Activated CD4-positive, alpha-beta T cell treated with anti-CD3 and anti-CD28 coated beads, Interleukin-2, Interleukin-4, amounts not matched to agents 100 ng/mL and 50 ng/mL, durations not matched to agents 16 hours and 8 hours (primary cell): ENCODE measurements around the gene PHTF1.
A peak's percentile ranks its signal among the peaks of the same experiment; 100 is the strongest.
"Not testable (repeated sequence)": the region's sequence is repeated elsewhere in the genome, so short reads cannot be mapped to it uniquely, and the experiment has no call there.

Source experiments
- DNase-seq: peaks from one replicate; pipeline ENCODE4 v3.0.0-alpha.2; 2020; ENCODE audit warnings: low spot score

PHTF1 gene

DNA sequence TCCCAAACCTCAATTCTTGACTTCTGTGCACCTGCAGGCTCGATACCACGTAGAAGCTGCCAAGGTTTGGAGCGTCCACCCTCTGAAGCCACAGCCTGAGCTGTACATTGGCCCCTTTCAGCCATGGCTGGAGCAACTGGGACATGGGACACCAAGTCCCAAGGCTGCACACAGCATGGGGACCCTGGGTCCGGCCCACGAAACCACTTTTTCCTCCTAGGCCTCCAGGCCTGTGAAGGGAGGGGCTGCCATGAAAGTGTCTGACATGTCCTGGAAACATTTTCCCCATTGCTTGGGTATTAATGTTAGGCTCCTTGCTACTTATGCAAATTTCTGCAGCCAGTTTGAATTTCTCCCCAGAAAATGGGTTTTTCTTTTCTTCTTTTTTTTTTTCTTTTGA lies 40.7 kb downstream of the PHTF1 start:
- DNase-seq, result not testable (repeated sequence)

DNA sequence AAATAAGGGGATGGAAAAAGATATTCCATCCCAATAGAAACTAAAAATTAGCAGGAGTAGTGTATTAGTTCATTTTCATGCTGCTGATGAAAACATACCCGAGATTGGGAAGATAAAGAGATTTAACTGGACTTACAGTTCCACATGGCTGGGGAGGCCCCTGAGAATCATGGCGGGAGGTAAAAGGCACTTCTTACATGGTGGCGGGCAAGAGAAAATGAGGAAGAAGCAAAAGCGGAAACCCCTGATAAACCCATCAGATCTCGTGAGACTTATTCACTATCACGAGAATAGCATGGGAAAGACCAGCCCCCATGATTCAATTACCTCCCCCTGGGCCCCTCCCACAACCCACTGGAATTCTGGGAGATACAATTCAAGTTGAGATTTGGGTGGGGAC lies 41.8 kb downstream of the PHTF1 start:
- not testable (repeated sequence) for DNase-seq

DNA sequence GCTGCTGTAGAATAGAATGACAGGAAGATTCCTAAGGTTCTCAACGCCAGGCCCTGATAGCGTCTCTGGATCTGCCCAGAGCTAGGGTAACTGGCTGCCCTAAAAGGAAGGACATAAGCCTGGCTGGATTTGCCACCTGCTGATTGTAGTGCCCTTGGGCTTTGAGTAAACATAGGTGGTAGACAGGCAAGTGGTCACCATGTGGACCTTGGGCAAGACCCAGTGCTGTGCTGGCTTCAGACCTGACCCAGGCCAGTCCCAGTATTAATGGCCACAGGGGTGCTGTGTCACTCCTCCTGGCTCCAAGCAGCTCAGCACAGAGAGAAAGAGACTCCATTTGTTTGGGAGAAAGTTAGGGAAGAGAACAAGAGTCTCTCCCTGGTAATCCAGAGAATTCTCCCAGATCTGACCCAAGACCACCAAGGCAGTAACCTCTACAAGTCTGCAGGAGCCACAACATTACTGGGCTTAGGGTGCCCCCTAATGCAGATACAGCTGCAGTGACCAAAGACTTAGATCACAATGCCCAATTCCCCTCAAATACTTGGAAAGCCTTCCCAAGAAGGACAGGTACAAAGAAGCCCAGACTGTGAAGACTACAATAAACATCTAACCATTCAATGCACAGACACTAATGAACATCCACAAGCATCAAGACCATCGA lies 44.5 kb downstream of the PHTF1 start:
- no peak for DNase-seq

DNA sequence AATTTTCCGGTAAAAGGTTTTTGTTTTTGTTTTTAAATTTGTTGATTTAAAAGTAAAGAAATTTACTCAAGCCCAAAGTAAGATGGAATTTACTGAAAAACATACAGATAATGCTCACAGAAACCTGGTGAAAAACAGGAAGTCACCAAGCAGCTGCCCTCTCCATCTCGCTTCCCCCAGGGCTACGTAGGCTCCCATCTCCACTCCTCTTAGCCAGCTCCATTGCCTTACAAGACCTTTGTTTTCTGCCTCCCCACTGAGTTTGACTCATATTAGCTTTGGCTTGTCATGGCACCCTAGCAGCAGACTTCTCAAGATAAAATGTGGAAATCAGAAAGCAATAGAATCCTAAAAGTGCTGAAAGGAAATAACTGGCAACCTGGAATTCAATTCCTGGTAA lies 57.9 kb downstream of the PHTF1 start:
- no peak for DNase-seq

DNA sequence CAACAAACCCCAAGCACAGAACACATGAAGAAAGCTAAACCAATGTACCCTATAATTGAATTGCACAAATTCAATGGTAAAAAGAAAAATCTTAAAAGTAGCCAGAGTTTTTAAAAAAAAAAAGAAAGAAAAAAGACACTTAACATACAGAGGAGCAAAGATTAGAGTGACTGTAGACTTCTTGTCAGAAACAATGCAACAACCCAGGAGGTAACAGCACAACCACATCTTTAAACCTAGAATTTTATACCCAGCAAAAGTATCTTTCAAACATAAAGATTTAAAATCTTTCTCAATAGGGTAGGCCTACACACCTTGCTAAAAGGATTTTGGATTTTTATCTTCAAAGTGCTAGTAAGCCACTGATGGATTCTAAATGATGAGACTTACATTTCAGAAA lies 64.4 kb downstream of the PHTF1 start:
- no peak for DNase-seq

DNA sequence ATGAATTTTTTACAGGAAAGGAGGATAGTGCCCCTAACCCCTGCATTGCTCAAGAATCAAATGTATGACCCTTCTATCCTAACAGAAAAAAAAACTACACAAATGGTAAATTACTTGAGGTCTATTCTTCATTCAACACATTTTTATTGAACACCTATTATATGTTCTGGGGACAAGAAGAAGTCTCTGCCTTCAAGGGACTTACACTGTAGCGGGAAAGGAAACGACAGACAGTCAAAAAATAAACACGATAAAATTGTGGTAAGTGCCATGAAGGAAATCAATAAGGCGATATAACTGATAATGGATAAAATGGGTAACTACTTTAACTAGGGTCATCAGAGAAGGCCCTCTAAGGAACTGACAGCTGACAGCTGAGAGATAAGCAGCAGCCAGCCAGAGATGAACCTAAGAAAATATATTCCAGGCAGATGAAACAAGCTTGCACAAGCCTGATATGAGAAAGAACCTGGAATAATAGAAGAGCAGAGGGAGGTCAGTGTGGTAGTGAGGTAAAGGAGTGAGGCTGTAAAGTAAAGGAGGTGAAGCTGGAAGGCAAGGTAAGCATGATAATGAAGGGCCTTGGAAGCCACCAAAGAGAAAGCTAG lies 66.4 kb downstream of the PHTF1 start:
- DNase-seq, result no peak

DNA sequence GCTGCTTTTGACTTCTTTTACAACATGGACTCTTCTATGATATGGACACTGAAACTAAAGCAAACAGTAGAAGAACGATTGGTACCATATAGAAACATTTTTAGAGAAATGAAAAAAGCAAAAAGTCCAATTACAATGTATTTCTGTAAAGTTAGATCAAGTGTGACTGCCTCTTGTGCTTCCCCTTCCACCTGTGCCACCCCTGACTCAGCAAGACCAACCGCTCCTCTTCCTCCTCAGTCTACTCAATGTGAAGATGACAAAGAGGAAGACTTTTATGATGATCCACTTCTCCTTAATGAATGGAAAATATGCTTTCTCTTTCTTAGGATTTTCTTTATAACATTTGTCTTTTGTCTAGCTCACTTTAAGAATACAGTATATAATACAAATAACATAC lies 66.9 kb downstream of the PHTF1 start:
- no peak for DNase-seq

DNA sequence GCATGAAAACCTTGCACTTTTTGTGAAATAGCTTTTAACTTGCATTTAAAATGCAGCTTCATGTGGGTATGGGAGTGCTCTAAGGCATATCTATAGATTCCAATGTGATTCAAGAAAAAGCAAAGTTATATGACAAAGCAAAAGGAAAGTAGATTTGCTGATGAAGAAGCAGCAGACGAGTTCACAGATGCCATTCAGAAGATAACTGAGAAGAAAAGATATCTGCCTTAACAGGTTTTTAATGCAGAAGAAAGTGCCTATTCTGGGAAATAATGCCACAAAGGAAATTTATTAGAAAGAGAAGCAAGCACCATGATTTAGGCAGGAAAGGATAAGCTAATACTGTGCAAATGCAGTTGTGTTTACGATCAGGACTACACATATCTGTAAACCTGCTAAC lies 68.1 kb downstream of the PHTF1 start:
- no peak for DNase-seq

DNA sequence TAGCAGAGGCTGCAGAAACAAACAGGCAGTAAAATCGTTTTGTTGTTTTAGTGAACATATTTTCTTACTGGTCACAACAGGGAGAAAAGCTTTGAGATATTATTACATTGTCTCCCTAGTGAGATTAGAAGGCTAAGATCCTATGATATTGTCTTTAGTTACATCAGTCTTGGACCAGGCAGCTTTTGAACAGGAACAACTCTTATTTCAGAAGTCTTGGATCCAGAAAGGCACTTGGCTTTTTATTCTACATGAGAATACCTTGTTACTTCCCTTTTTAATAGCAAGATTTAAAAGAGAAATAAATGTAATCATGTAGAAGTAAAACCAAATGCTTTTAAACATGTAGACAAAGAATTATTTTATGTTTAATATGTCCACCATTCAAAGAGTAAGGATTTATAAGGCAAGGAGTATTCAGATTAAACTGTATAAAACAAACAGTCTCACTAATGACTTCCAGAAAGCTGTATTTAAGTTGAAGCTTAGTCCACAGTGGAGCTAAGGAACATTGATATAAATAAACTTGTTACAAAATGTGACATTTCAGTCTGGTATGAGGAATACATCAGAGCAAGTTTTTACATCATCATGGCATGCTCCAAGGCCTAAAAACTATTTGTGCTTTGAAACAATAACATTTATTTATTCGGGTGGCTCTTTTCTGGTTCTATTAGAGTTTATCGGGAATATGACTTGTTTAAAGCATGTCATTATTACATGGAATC lies 72.2 kb downstream of the PHTF1 start:
- no peak for DNase-seq

DNA sequence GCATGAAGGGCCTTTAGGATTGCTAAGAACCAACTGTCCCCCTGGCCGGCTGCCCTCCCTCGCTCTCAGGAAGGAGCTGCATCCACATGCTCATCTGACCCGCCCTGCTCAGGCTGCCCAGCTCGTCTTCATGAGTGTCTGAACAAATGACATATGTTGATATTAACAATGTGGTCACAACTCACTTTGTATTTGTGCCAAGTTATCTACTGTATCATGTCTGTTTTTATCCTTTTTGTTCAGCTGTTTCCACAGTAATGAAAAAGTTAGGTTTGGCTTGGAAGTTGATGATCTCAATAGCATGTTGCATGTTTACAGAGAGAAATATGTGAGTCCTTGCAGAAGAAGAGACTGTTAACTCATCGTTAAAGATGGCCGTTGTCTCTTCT lies 75.1 kb downstream of the PHTF1 start:
- DNase-seq, result no peak

DNA sequence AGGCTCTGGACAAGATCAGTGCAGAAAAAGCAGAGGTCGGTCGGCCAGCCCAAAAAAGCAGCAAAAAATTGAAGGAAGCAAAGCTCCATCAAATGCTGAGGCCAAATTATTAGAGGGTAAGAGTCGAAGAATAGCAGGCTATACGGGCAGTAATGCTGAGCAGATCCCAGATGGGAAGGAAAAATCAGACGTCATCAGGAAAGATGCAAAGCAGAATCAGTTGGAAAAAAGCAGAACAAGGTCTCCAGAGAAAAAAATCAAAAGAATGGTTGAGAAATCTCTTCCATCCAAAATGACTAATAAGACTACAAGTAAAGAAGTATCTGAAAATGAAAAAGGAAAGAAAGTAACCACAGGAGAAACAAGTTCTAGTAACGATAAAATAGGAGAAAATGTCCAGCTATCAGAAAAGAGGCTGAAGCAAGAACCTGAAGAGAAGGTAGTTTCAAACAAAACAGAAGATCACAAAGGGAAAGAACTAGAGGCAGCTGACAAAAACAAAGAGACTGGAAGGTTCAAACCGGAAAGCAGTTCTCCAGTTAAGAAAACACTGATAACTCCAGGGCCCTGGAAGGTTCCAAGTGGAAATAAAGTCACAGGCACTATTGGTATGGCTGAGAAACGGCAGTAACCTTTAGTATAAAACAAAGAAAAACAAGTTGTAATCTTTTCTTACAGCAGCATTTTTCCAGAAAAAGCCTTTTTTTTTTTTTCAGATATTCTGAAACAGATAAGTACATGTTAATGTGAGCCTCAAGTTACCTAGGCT lies 75.7 kb downstream of the PHTF1 start:
- DNase-seq, result no peak

DNA sequence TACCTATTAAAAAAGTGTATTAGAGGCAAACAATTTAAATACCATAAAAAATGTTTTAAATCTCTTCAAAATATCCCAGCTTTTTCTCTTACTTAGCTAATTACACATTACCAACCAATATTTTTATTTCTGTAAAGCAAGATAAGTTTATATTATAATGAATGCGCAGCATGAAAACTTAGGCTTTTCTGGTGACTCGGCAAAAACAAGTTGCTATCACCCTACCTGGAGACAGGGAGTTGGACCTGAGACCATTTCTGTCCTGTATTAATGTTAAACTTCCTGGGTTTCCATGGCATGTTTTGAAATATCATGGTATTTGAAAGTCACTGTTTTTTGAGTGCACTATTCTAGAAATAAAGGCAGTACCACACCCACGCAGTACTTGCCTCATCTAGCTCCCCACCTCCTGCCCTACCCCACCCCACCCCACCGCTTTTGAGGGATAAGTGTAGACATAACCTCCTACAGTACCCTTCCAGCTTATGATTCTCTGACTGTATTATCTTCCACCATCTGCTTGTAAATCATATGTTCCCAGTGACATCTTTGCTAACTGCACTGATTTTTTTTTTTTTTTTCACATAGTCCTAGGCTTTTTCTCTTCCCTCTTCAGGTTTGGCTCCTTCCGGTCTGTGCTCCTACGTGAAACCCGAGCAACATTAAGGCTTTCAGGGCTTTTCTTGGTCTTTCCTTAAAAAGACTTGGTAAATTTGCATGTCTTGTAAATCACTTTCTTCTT lies 77.5 kb downstream of the PHTF1 start:
- no peak for DNase-seq

DNA sequence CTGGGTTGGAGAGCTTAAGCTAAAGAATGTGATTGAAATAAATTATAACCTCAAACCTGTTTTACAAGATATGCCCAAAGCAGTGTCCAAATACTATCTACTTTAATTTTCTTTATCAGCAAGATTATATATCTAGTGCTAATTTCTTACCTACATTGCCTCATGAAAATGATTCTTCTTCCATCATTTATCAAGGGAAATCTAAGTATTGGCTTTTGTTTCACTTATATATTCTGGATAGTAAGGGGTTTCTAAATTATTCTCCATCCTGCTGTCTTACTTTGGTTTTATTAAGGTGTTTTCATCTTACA lies 81.2 kb downstream of the PHTF1 start:
- no peak for DNase-seq

DNA sequence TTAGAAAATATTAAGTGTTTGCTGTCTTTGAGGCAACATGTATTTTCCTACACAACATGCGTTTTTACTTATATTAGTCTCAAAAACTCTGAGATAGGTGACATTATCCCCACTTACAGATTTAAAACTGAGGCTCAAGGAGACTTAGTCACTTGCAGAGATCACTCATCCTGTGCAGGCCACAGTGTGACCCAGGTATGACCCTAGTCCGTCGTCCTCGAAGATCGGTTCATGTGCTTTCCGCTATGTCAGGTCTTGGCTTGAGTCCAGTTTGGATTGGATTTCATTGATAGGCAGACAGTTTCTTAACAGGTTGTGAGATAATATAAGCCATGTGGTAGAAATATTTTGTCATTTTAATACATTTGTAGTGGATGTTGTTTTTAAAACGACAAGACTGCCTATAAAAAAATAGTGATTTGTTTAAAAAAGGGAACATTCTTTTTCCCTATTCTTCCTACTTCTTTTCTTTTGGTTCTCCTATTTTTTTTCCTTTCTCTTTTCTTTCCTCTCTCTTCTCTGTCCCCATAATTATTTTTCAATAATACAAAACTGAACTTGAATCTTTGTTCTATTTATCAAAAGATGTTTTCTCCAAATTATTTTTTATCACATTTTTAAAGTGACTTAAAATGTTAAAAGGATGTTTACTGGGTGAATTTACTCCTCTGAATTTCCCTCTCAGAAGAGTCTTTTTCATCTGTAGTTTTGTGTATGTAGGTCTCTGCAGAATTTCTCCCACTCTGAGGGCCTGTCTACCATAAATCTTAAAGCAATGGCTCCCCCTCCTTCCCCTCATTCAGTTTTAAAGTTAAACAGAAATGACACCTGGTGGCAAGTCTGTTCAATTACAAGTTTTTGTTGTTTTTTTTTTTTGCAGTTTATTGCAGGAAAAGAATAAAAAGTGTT lies 81.8 kb downstream of the PHTF1 start:
- DNase-seq, result peak; percentile 25

DNA sequence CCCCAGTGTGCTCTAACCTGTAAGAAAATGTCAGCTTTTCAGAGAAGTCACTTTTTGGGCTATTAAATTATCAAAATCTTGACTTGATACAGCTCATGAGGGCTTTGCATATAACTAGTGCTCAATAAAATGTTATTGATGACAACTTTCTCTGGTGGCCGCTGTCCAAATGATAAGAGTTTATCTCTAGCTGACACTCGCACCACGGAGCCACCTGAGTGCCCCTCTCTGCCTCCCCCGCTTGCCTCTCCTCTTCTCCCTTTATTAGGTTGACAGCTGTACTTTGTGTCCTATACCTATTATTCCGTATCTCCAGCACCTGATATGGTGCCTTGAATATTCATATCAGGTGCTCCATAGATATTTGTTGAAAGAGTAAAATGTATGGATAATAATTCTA lies 82.8 kb downstream of the PHTF1 start:
- DNase-seq, result no peak

DNA sequence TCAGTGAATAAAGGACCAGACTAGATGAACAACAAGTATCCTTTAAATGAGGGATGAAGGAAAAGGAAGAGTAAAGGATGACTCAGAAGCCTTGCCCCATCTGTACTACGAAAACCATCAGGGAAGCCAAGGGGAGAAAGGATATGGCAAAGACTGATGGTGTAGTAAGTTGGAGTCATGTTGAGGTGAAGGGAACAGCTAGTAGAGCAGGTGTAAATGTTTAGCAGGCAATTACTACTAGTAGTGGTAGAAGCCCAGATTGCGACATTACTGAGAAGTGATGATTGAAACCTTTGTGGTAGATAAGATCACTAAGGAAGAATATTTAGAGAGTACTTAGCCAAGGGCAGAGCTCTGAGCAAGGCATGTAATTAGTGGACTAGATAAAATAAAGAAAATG lies 84.0 kb downstream of the PHTF1 start:
- DNase-seq, result peak; percentile 42

DNA sequence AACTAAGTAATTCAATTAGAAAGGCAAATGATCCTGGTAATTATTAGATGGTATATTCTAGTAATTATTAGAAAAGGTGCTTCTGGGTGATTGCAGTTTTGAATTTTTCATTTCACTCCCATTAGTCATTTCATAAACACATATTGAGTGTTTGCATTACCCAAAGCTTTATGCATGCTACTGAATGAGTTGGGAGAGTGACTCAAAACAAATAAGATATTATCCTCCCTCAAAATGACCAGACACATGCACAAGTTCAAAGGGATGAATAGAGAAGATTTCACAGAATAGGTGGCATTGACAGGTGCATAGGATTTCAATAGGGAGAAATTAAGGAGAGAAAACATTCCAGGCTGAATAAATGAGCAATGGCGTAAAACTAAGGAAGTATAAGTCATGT lies 84.7 kb downstream of the PHTF1 start:
- peak; percentile 36 for DNase-seq

DNA sequence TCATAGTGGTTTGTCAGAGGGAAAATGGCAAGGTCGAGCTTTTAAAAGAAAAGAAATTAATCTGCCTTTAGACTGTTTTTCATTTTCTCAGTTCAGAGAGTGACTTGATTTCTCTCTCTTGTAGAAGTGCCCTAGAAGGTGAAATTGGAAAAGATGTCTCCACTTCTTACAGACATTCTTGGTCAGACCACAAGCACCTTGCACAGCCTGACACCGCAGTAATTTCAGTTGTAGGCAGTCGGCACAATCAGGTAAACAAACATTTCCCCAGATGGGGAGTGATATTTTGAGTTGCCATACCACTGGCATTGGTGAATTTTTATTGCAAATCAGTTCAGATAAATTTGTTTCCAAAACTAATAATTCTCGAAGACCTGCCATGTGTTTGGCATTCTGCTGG lies 86.8 kb downstream of the PHTF1 start:
- no peak for DNase-seq

DNA sequence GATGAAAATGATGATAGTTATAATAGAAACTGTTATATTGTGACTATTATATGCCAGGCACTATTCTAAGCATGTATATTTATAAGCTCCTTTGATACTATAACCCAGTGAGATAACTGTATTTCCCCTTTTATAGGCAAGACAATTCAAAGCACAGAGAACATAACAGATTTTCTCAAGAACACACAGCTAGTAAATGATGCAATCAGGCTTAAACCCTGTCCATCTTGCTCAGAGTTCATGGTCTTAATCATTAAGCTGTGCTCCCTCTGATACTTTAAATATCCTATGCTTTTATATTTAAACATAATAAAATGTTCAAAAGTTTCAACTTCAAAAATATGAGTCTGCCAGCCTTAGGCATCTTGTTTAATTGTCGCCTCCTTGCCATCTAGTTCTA lies 88.6 kb downstream of the PHTF1 start:
- no peak for DNase-seq

DNA sequence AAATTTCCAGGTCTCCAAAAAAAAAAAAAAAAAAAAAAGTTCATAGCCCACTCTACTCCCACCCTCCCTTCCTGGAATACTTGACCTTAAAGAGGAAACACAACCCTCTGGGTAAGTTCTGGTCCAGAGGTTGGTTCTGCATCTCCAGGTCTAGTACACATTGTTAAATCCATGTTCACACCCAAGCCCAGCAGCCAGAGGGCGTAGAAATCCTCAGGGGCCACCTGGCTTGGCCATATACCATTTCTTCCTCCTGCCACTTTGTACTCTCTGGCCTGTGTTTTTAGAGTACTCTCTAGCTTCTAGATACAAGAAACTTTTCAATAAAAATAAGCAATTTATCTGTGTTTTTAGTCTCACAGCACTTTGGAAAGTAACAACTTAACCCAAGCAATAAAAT lies 89.3 kb downstream of the PHTF1 start:
- DNase-seq, result no peak

DNA sequence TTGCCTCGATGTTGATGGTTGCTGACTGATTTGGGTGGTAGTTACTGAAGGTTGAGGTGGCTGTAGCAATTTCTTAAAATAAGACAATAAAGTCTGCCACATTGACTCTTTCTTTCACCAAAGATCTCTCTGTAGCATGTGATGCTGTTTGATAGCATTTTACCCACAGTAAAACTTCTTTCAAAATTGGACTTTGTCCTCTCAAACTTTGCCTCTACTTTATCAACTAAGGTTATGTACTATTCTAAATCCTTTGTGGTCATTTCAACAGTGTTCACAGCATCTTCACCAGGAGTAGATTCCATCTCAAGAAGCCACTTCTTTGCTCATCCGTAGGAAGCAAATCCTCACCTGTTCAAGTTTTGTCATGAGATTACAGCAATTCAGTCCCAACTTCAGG lies 93.2 kb downstream of the PHTF1 start:
- DNase-seq, result no peak
